WTC11 (cell line): ENCODE data around the gene NOS1. TPM values are rescaled to one million over a fixed set of nuclear protein-coding genes. Genes with fewer than 3 reads are reported as not detected.
"Not testable (repeated sequence)": the region's sequence is repeated elsewhere in the genome, so short reads cannot be mapped to it uniquely, and the experiment has no call there.

Experiments used
- ATAC-seq: fragments of 200-7000 bp; cut with Tn5 transposase; 2 replicates; pipeline ENCODE4 v1.10.0; 2021; ENCODE audit warnings: mild to moderate bottlenecking, moderate library complexity
- CTCF ChIA-PET: fragments of 300-600 bp; sonication (Branson Sonifier 250); formaldehyde crosslinking; loops from one replicate; lab custom pipeline; 2021; ENCODE audit warnings: antibody characterized with exemption; lab: Charles Lee
- POLR2A ChIA-PET: fragments of 350-600 bp; sonication (Branson Sonifier 250); formaldehyde crosslinking; loops from one replicate; lab custom pipeline; 2021; ENCODE audit warnings: antibody characterized with exemption; lab: Charles Lee
- DNase-seq: peaks from one replicate; pipeline ENCODE4 v3.0.0; 2021; ENCODE audit warnings: low spot score
- H3K27ac Mint-ChIP-seq: 2 replicates; pipeline ENCODE4 v1.8.0; 2021; ENCODE audit warnings: mixed read lengths
- H3K27me3 Mint-ChIP-seq: 2 replicates; pipeline ENCODE4 v1.8.0; 2021; ENCODE audit warnings: low read depth, mild to moderate bottlenecking, moderate library complexity, mixed read lengths
- H3K36me3 Mint-ChIP-seq: 2 replicates; pipeline ENCODE4 v1.8.0; 2021; ENCODE audit warnings: mixed read lengths
- H3K4me1 Mint-ChIP-seq: 2 replicates; pipeline ENCODE4 v1.8.0; 2022; ENCODE audit warnings: mixed read lengths
- H3K4me3 Mint-ChIP-seq: 2 replicates; pipeline ENCODE4 v1.8.0; 2021; ENCODE audit warnings: mild to moderate bottlenecking, moderate library complexity, mixed read lengths
- H3K9me3 Mint-ChIP-seq: 2 replicates; pipeline ENCODE4 v1.8.0; 2021; ENCODE audit warnings: mixed read lengths
- CREB1 ChIP-seq: sonication (generic); formaldehyde crosslinking; IDR thresholded peaks from 2 replicates; pipeline ENCODE4 v1.8.0; 2023; ENCODE audit warnings: mild to moderate bottlenecking, missing genetic modification reagents
- E2F5 ChIP-seq: sonication (generic); formaldehyde crosslinking; IDR thresholded peaks from 2 replicates; pipeline ENCODE4 v1.8.1; 2022; ENCODE audit warnings: mild to moderate bottlenecking, moderate library complexity, missing genetic modification reagents
- ESRRA ChIP-seq: sonication (generic); formaldehyde crosslinking; IDR thresholded peaks from 2 replicates; pipeline ENCODE4 v1.8.1; 2022; ENCODE audit warnings: mild to moderate bottlenecking, missing genetic modification reagents, borderline replicate concordance
- GTF2I ChIP-seq: fragments of 250-450 bp; sonication (Bioruptor Pico); conservative IDR thresholded peaks from 2 replicates; pipeline ENCODE4 v1.4.0; 2021; ENCODE audit warnings: mild to moderate bottlenecking
- JAZF1 ChIP-seq: fragments of 250-450 bp; sonication (Bioruptor Pico); IDR thresholded peaks from 2 replicates; pipeline ENCODE4 v1.9.0; 2021; ENCODE audit warnings: moderate library complexity, mild to moderate bottlenecking, inconsistent platforms
- KAT7 ChIP-seq: sonication (generic); formaldehyde crosslinking; IDR thresholded peaks from 2 replicates; pipeline ENCODE4 v1.8.1; 2023; ENCODE audit warnings: missing genetic modification reagents, mild to moderate bottlenecking, borderline replicate concordance
- NFYB ChIP-seq: sonication (generic); formaldehyde crosslinking; conservative IDR thresholded peaks from 2 replicates; pipeline ENCODE4 v1.8.0; 2022; ENCODE audit warnings: low read depth, missing genetic modification reagents
- NR3C1 ChIP-seq: sonication (generic); formaldehyde crosslinking; conservative IDR thresholded peaks from 2 replicates; pipeline ENCODE4 v1.8.1; 2023; ENCODE audit warnings: low read depth, mild to moderate bottlenecking, missing genetic modification reagents
- SMAD4 ChIP-seq: sonication (generic); formaldehyde crosslinking; IDR thresholded peaks from 2 replicates; pipeline ENCODE4 v1.8.0; 2022; ENCODE audit warnings: mild to moderate bottlenecking, missing genetic modification reagents
- ZBTB43 ChIP-seq: sonication (generic); formaldehyde crosslinking; IDR thresholded peaks from 2 replicates; pipeline ENCODE4 v1.8.1; 2023; ENCODE audit warnings: mild to moderate bottlenecking, missing genetic modification reagents
- ZNF317 ChIP-seq: sonication (generic); formaldehyde crosslinking; IDR thresholded peaks from 2 replicates; pipeline ENCODE4 v1.8.1; 2023; ENCODE audit warnings: low read depth, mild to moderate bottlenecking, moderate library complexity, missing genetic modification reagents, borderline replicate concordance
- ZNF512 ChIP-seq: sonication (generic); formaldehyde crosslinking; IDR thresholded peaks from 2 replicates; pipeline ENCODE4 v1.8.1; 2022; ENCODE audit warnings: missing genetic modification reagents, borderline replicate concordance
- total RNA-seq: library from RNA; stranded (reverse); gene quantifications from 3 replicates; pipeline ENCODE4 v1.2.3, GENCODE V29; 2021

Gene NOS1
- total RNA-seq, 1 experiment from 2014 or later, result 4.5 TPM

GRCh38 chr12:117207675-117208074, 153.8 kb downstream of the NOS1 start:
- no peaks in the 10 kb centered on the region for H3K36me3 Mint-ChIP-seq
- no peak overlapping the region for H3K4me3 Mint-ChIP-seq
- H3K9me3 Mint-ChIP-seq, result no peaks in the 10 kb centered on the region
- no peak for ATAC-seq
- TF ChIP-seq CREB1 (no peak), ZNF512 (CRISPR knock-in tag) (0 out of 2 replicates have a peak, but pooled peaks have one; percentile 72)
- POLR2A ChIA-PET, result no interaction called here
- no peak for DNase-seq
- no peaks in the 10 kb centered on the region; the same call in 1 of the 2 replicates for H3K27me3 Mint-ChIP-seq
- peaks cover 15% of the 10 kb centered on the region for H3K4me1 Mint-ChIP-seq
- CTCF ChIA-PET, result interaction anchor here (0.6 to 1.4 kb wide), 3 partner anchors 19 to 159 kb away, joined by 3 read pairs; no protein-coding TSS in a partner anchor
- no peak overlapping the region for H3K27ac Mint-ChIP-seq

- Mint-ChIP-seq H3K9me3 (peaks cover 7% of the 10 kb centered on the region), H3K4me3 (no peak overlapping the region), H3K36me3 (no peaks in the 10 kb centered on the region), H3K27ac (no peak overlapping the region), H3K4me1 (peaks cover 7% of the 10 kb centered on the region; the same call in 1 of the 2 replicates), H3K27me3 (peaks cover 3% of the 10 kb centered on the region)
- no peak for DNase-seq
- CTCF ChIA-PET, result interaction anchor here (1.1 kb wide), 1 partner anchor 655 kb away, joined by 3 read pairs; no protein-coding TSS in a partner anchor
- POLR2A ChIA-PET, result no interaction called here
- ATAC-seq, result no peak
- TF ChIP-seq ESRRA, result no peak
- no peak for TF ChIP-seq NR3C1 (CRISPR knock-in tag)
- TF ChIP-seq NFYB (CRISPR knock-in tag), result no peak
- no peak for TF ChIP-seq ZNF317 (CRISPR knock-in tag)
- no peak for TF ChIP-seq KAT7 (CRISPR knock-in tag)
- no peak for TF ChIP-seq JAZF1 (CRISPR knock-in tag)
Observed at GRCh38 chr12:117202556-117202955, 158.9 kb downstream of the NOS1 start.

GRCh38 chr12:117202033-117202432, 159.4 kb downstream of the NOS1 start:
- Mint-ChIP-seq H3K36me3 (no peaks in the 10 kb centered on the region), H3K27me3 (peaks cover 3% of the 10 kb centered on the region), H3K27ac (no peak overlapping the region), H3K4me3 (no peak overlapping the region), H3K9me3 (peaks cover 7% of the 10 kb centered on the region), H3K4me1 (peaks cover 9% of the 10 kb centered on the region; the same call in 1 of the 2 replicates)
- DNase-seq (no peak), ATAC-seq (no peak)
- ChIA-PET POLR2A (no interaction called here), CTCF (interaction anchor here (0.9 to 1.1 kb wide), 2 partner anchors 51 to 655 kb away, joined by 3 read pairs; no protein-coding TSS in a partner anchor)
- TF ChIP-seq E2F5 (CRISPR knock-in tag) (no peak), GTF2I (CRISPR knock-in tag) (no peak), SMAD4 (CRISPR knock-in tag) (no peak), ZBTB43 (no peak)

GRCh38 chr12:117199956-117200744, 161.3 kb downstream of the NOS1 start:
- not testable (repeated sequence) for H3K4me1 Mint-ChIP-seq, H3K9me3 Mint-ChIP-seq, DNase-seq, H3K27ac Mint-ChIP-seq, H3K27me3 Mint-ChIP-seq, H3K36me3 Mint-ChIP-seq, ATAC-seq, H3K4me3 Mint-ChIP-seq
- POLR2A ChIA-PET, result interaction anchor here (0.6 kb wide), 1 partner anchor 255 kb away, joined by 3 read pairs; no protein-coding TSS in a partner anchor
- CTCF ChIA-PET, result interaction anchor here (0.6 to 1.2 kb wide), 4 partner anchors 36 to 1099 kb away, joined by 3 to 7 read pairs (median 4); no protein-coding TSS in a partner anchor

GRCh38 chr12:117196334-117196733, 165.1 kb downstream of the NOS1 start:
- H3K36me3 Mint-ChIP-seq, DNase-seq, H3K27me3 Mint-ChIP-seq, H3K27ac Mint-ChIP-seq, H3K4me1 Mint-ChIP-seq, POLR2A ChIA-PET, ATAC-seq, H3K4me3 Mint-ChIP-seq, H3K9me3 Mint-ChIP-seq: not testable (repeated sequence)
- CTCF ChIA-PET, result interaction anchor here (1.2 kb wide), 1 partner anchor 641 kb away, joined by 3 read pairs; no protein-coding TSS in a partner anchor

GRCh38 chr12:117195027-117195426, 166.4 kb downstream of the NOS1 start:
- H3K27me3 Mint-ChIP-seq, H3K36me3 Mint-ChIP-seq, CTCF ChIA-PET, H3K4me3 Mint-ChIP-seq, H3K27ac Mint-ChIP-seq, ATAC-seq, H3K4me1 Mint-ChIP-seq, DNase-seq, H3K9me3 Mint-ChIP-seq: not testable (repeated sequence)
- POLR2A ChIA-PET, result interaction anchor here (0.7 kb wide), 1 partner anchor 145 kb away, joined by 3 read pairs; no protein-coding TSS in a partner anchor
